HepG2 (cell line): ENCODE results near the gene PTK7. TPM values are rescaled to one million over a fixed set of nuclear protein-coding genes. Genes with fewer than 3 reads are reported as not detected.

ENCODE experiments used
- CC2D1A ChIP-seq: sonication (generic); formaldehyde crosslinking; IDR thresholded peaks from 2 replicates; pipeline ENCODE4 v1.8.1; 2023; ENCODE audit warnings: mild to moderate bottlenecking, missing genetic modification reagents
- CREBL2 ChIP-seq: sonication (generic); formaldehyde crosslinking; IDR thresholded peaks from 2 replicates; pipeline ENCODE4 v1.8.1; 2023; ENCODE audit warnings: missing genetic modification reagents, mild to moderate bottlenecking, borderline replicate concordance
- E2F5 ChIP-seq: sonication (generic); formaldehyde crosslinking; conservative IDR thresholded peaks from 2 replicates; pipeline ENCODE4 v1.4.0; 2020; ENCODE audit warnings: missing genetic modification reagents
- ELF1 ChIP-seq: sonication (generic); formaldehyde crosslinking; IDR thresholded peaks from 2 replicates; pipeline ENCODE4 v1.4.0; 2020; ENCODE audit warnings: missing genetic modification reagents
- FLYWCH1 ChIP-seq: sonication (generic); formaldehyde crosslinking; IDR thresholded peaks from 2 replicates; pipeline ENCODE4 v1.8.1; 2023; ENCODE audit warnings: mild to moderate bottlenecking, missing genetic modification reagents
- GATAD2A ChIP-seq: IDR thresholded peaks from 2 replicates; pipeline ENCODE4 v1.6.1; 2016
- MIER2 ChIP-seq: IDR thresholded peaks from 2 replicates; pipeline ENCODE4 v1.6.1; 2016; ENCODE audit warnings: missing biosample characterization, missing genetic modification reagents
- MXI1 ChIP-seq: IDR thresholded peaks from 3 replicates; pipeline ENCODE4 v1.6.1; 2012; ENCODE audit warnings: low read depth, low read length, inconsistent platforms, borderline replicate concordance
- NCOR1 ChIP-seq: fragments of 200-600 bp; sonication (generic); IDR thresholded peaks from 2 replicates; pipeline ENCODE4 v1.7.0; 2017; ENCODE audit warnings: antibody characterized with exemption, low read length, borderline replicate concordance
- NFATC3 ChIP-seq: sonication (generic); formaldehyde crosslinking; IDR thresholded peaks from 2 replicates; pipeline ENCODE4 v1.5.1; 2020; ENCODE audit warnings: mild to moderate bottlenecking, missing genetic modification reagents
- PHB2 ChIP-seq: fragments of 450-650 bp; IDR thresholded peaks from 2 replicates; pipeline ENCODE4 v1.6.1; 2018; ENCODE audit not compliant: partially characterized antibody
- SIN3B ChIP-seq: fragments of 150-350 bp; IDR thresholded peaks from 2 replicates; pipeline ENCODE4 v1.6.1; 2014; ENCODE audit warnings: low read length
- SMYD3 ChIP-seq: sonication (generic); formaldehyde crosslinking; IDR thresholded peaks from 2 replicates; pipeline ENCODE4 v1.8.1; 2023; ENCODE audit warnings: mild to moderate bottlenecking, missing genetic modification reagents
- ZFP36L2 ChIP-seq: sonication (generic); formaldehyde crosslinking; IDR thresholded peaks from 2 replicates; pipeline ENCODE4 v1.4.0; 2020; ENCODE audit warnings: missing genetic modification reagents
- ZMYM3 ChIP-seq: sonication (generic); formaldehyde crosslinking; IDR thresholded peaks from 2 replicates; pipeline ENCODE4 v1.5.1; 2020; ENCODE audit warnings: mild to moderate bottlenecking, missing genetic modification reagents
- ZNF143 ChIP-seq: sonication (generic); formaldehyde crosslinking; IDR thresholded peaks from 2 replicates; pipeline ENCODE4 v1.4.0; 2020; ENCODE audit warnings: missing genetic modification reagents
- ZNF160 ChIP-seq: sonication (generic); formaldehyde crosslinking; IDR thresholded peaks from 2 replicates; pipeline ENCODE4 v1.8.0; 2022; ENCODE audit warnings: mild to moderate bottlenecking, inconsistent platforms, missing genetic modification reagents
- ZNF546 ChIP-seq: sonication (generic); formaldehyde crosslinking; conservative IDR thresholded peaks from 2 replicates; pipeline ENCODE4 v1.8.1; 2023; ENCODE audit warnings: mild to moderate bottlenecking, missing genetic modification reagents
- ZNF672 ChIP-seq: sonication (generic); formaldehyde crosslinking; IDR thresholded peaks from 2 replicates; pipeline ENCODE4 v1.8.1; 2022; ENCODE audit warnings: missing genetic modification reagents
- ZNF780A ChIP-seq: sonication (generic); formaldehyde crosslinking; IDR thresholded peaks from 2 replicates; pipeline ENCODE4 v1.8.0; 2022; ENCODE audit warnings: mild to moderate bottlenecking, missing genetic modification reagents, moderate library complexity
- ZNF784 ChIP-seq: sonication (generic); formaldehyde crosslinking; IDR thresholded peaks from 2 replicates; pipeline ENCODE4 v1.5.1; 2020; ENCODE audit warnings: missing genetic modification reagents, mild to moderate bottlenecking, borderline replicate concordance
- ZNF792 ChIP-seq: IDR thresholded peaks from 2 replicates; pipeline ENCODE4 v1.6.1; 2016
- polyA plus RNA-seq, 8 experiments: library from polyadenylated mRNA; depleted of rRNA in 3 of 8; stranded (reverse) in 7 of 8; unstranded in 1 of 8; fragments of >200 nt; fragmentation: Illumina TruSeq in 4 of 8; extraction: Trizol in 4 of 8; gene quantifications; 2 replicates each; pipeline versions ENCODE4 v1.2.1 to v1.2.3, GENCODE V29; 2011 to 2016; ENCODE audit warnings: low read depth in 4 of 8, missing spikeins in 1 of 8, mixed read lengths in 1 of 8; ENCODE audit not compliant: insufficient read depth in 1 of 8
- total RNA-seq, 5 experiments: library from RNA; depleted of rRNA; stranded (reverse); fragments of >200 nt; fragmentation: Illumina TruSeq; extraction: Trizol; gene quantifications; 2 replicates each; pipeline ENCODE4 v1.2.3, GENCODE V29; 2016; ENCODE audit warnings: low read depth in 1 of 5
- TF ChIP-seq, protein P1 (sequence below): IDR thresholded peaks from 2 replicates; pipeline ENCODE4 v1.6.1; 2016; ENCODE audit warnings: low read depth, control low read depth
- TF ChIP-seq, protein P2 (sequence below): sonication (generic); formaldehyde crosslinking; IDR thresholded peaks from 2 replicates; pipeline ENCODE4 v1.5.1; 2020; ENCODE audit warnings: missing genetic modification reagents, mild to moderate bottlenecking, borderline replicate concordance
- TF ChIP-seq, protein P3 (sequence below): sonication (generic); formaldehyde crosslinking; IDR thresholded peaks from 2 replicates; pipeline ENCODE4 v1.5.0; 2020; ENCODE audit warnings: mild to moderate bottlenecking, missing genetic modification reagents

The PTK7 gene
- total and polyA plus RNA-seq, 2 of the 13 experiments (the other 11 are each of a cell fraction or from before 2014, with no cell fraction given) = 98.5 to 99.8 TPM

GRCh38 chr6:43053545-43054205, 22.4 kb upstream of the PTK7 start, which contains the start of gene CUL7 (continued):
- TF ChIP-seq ZNF784 (CRISPR knock-in tag) (peak; percentile 86; the same call in 1 of the 2 replicates), ZMYM3 (CRISPR knock-in tag) (no peak), ZFP36L2 (CRISPR knock-in tag) (no peak; the same call in 1 of the 2 replicates), ZNF143 (CRISPR knock-in tag) (peak; percentile 73), GATAD2A (peak; percentile 83), NFATC3 (CRISPR knock-in tag) (no peak), CREBL2 (CRISPR knock-in tag) (no peak), CC2D1A (CRISPR knock-in tag) (no peak), E2F5 (CRISPR knock-in tag) (no peak; the same call in 1 of the 2 replicates), ZNF672 (no peak), MIER2 (CRISPR knock-in tag) (0 out of 2 replicates have a peak, but pooled peaks have one; percentile 39), ZNF160 (CRISPR knock-in tag) (0 out of 2 replicates have a peak, but pooled peaks have one; percentile 48), MXI1 (peak; percentile 93; the same call in 1 of the 3 replicates), ZNF780A (CRISPR knock-in tag) (0 out of 2 replicates have a peak, but pooled peaks have one; percentile 22), PHB2 (no peak), ELF1 (CRISPR knock-in tag) (peak; percentile 88), ZNF546 (peak; percentile 88; the same call in 1 of the 2 replicates), NCOR1 (no peak; the same call in 1 of the 2 replicates), SIN3B (no peak), FLYWCH1 (CRISPR knock-in tag) (peak; percentile 34; the same call in 1 of the 2 replicates), ZNF792 (peak; percentile 56; the same call in 1 of the 2 replicates), SMYD3 (CRISPR knock-in tag) (peak; percentile 70; the same call in 1 of the 2 replicates)
- TF ChIP-seq, protein P1, sequence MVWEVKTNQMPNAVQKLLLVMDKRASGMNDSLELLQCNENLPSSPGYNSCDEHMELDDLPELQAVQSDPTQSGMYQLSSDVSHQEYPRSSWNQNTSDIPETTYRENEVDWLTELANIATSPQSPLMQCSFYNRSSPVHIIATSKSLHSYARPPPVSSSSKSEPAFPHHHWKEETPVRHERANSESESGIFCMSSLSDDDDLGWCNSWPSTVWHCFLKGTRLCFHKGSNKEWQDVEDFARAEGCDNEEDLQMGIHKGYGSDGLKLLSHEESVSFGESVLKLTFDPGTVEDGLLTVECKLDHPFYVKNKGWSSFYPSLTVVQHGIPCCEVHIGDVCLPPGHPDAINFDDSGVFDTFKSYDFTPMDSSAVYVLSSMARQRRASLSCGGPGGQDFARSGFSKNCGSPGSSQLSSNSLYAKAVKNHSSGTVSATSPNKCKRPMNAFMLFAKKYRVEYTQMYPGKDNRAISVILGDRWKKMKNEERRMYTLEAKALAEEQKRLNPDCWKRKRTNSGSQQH (CRISPR knock-in tag) = no peak
- TF ChIP-seq, protein P2, sequence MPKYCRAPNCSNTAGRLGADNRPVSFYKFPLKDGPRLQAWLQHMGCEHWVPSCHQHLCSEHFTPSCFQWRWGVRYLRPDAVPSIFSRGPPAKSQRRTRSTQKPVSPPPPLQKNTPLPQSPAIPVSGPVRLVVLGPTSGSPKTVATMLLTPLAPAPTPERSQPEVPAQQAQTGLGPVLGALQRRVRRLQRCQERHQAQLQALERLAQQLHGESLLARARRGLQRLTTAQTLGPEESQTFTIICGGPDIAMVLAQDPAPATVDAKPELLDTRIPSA (CRISPR knock-in tag) = peak; percentile 96; the same call in 1 of the 2 replicates
- TF ChIP-seq, protein P3, sequence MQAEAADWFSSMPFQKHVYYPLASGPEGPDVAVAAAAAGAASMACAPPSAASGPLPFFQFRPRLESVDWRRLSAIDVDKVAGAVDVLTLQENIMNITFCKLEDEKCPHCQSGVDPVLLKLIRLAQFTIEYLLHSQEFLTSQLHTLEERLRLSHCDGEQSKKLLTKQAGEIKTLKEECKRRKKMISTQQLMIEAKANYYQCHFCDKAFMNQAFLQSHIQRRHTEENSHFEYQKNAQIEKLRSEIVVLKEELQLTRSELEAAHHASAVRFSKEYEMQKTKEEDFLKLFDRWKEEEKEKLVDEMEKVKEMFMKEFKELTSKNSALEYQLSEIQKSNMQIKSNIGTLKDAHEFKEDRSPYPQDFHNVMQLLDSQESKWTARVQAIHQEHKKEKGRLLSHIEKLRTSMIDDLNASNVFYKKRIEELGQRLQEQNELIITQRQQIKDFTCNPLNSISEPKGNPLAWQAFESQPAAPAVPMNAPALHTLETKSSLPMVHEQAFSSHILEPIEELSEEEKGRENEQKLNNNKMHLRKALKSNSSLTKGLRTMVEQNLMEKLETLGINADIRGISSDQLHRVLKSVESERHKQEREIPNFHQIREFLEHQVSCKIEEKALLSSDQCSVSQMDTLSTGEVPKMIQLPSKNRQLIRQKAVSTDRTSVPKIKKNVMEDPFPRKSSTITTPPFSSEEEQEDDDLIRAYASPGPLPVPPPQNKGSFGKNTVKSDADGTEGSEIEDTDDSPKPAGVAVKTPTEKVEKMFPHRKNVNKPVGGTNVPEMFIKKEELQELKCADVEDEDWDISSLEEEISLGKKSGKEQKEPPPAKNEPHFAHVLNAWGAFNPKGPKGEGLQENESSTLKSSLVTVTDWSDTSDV = peak; percentile 70; the same call in 1 of the 2 replicates
